ENCODE data around the gene ITPKC.

- no peak for TF ChIP-seq POLR2A (IDR thresholded peaks at IDR 0.05)
- TF ChIP-seq CTCF (IDR thresholded peaks at IDR 0.05): no peak
Observed at GRCh38 chr19:40752257-40752781, 35.4 kb downstream of the ITPKC start.
